Measurements from ENCODE around the gene ZNF549.

Gene ZNF549

DNA sequence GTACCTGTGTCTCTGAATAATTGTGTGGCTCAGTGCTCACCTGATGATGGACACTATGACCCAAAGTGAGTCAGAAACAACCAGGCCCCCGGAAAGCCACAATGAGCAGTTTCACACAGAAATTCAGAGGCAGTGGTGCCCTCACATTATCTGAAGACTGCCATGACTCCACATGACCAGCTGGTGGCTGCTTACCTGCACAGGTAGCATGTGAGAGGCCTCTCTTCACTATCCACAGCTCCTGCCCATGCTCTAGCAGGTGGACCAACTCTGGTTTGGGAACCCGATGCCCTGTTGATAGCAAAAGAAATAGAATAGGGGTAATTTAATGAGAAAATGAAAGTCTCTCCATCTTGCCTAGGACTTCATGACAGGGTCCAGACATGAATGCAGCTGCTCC is 25.3 kb downstream of the ZNF549 start (continued):
- TF ChIP-seq, protein P1, sequence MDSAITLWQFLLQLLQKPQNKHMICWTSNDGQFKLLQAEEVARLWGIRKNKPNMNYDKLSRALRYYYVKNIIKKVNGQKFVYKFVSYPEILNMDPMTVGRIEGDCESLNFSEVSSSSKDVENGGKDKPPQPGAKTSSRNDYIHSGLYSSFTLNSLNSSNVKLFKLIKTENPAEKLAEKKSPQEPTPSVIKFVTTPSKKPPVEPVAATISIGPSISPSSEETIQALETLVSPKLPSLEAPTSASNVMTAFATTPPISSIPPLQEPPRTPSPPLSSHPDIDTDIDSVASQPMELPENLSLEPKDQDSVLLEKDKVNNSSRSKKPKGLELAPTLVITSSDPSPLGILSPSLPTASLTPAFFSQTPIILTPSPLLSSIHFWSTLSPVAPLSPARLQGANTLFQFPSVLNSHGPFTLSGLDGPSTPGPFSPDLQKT (IDR thresholded peaks at IDR 0.05; ENCODE audit: borderline replicate concordance, low read depth, low read length) = no peak

- Histone ChIP-seq H3K9me3 (ENCODE audit: control insufficient read depth, insufficient read depth, low read depth, low read length) (peaks cover 4% of the 10 kb centered on the region; the same call in 1 of the 2 replicates), H3K36me3 (ENCODE audit: control insufficient read depth in 2 of 2, insufficient read depth in 1 of 2, low read length in 2 of 2) (peaks cover 37 to 54% of the 10 kb centered on the region in 2 experiments), H3K27ac (ENCODE audit: extremely low read depth, low read depth, low read length) (no peak overlapping the region), H3K4me3 (ENCODE audit: low read depth, low read length) (no peak overlapping the region), H3K4me1 (ENCODE audit: control insufficient read depth, insufficient read depth, low read length) (no peaks in the 10 kb centered on the region; the same call in 1 of the 2 replicates)
- TF ChIP-seq SCRT1 (tag by site-specific recombination; IDR thresholded peaks at IDR 0.05; ENCODE audit: borderline replicate concordance) = no peak
- no peak for TF ChIP-seq ZNF433 (tag by site-specific recombination; IDR thresholded peaks at IDR 0.05; ENCODE audit: low read depth)
- no peak for TF ChIP-seq ZNF692 (tag by site-specific recombination; IDR thresholded peaks at IDR 0.05)
- no peak for TF ChIP-seq GLI4 (tag by site-specific recombination; IDR thresholded peaks at IDR 0.05)
- TF ChIP-seq, protein P2, sequence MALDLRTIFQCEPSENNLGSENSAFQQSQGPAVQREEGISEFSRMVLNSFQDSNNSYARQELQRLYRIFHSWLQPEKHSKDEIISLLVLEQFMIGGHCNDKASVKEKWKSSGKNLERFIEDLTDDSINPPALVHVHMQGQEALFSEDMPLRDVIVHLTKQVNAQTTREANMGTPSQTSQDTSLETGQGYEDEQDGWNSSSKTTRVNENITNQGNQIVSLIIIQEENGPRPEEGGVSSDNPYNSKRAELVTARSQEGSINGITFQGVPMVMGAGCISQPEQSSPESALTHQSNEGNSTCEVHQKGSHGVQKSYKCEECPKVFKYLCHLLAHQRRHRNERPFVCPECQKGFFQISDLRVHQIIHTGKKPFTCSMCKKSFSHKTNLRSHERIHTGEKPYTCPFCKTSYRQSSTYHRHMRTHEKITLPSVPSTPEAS (tag by site-specific recombination; IDR thresholded peaks at IDR 0.05) = no peak
- no peak for TF ChIP-seq PRDM6 (tag by site-specific recombination; IDR thresholded peaks at IDR 0.05)
- no peak for TF ChIP-seq INSM2 (tag by site-specific recombination; IDR thresholded peaks at IDR 0.05)
- TF ChIP-seq ZBTB26 (tag by site-specific recombination; optimal IDR thresholded peaks at IDR 0.05) = no peak
- POLR2A ChIA-PET = no interaction called here
- CTCF ChIA-PET = interaction anchor here (0.6 kb wide), 1 partner anchor 1009 kb away, joined by 5 read pairs; no protein-coding TSS in a partner anchor
These were observed 30.5 kb downstream of the ZNF549 start for GRCh38 chr19:57557659-57558058.

DNA sequence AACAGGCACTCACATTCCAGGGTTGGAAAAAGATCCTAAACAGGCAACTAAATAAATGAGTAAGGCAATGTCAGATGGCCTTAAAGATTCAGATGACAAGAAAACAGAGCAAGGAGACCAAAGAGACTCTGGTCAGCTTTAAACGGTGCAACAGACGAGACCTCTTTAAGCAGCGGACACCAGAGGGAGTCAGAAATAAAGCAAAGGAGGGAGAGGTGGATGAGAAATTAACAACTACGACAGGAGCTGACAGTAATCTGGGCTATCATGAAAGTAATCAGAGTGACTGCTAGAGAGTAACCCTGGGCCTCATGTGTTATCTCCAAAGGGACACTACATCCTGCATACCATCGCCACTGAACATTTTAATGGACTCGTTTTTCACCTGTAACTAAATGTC is 31.4 kb downstream of the ZNF549 start:
- Histone ChIP-seq H3K4me3 (ENCODE audit: low read depth, low read length) (peak overlapping the region; percentile 69), H3K4me1 (ENCODE audit: control insufficient read depth, insufficient read depth, low read length) (no peaks in the 10 kb centered on the region; the same call in 1 of the 2 replicates), H3K9me3 (ENCODE audit: control insufficient read depth, insufficient read depth, low read depth, low read length) (peaks cover 6% of the 10 kb centered on the region; the same call in 1 of the 2 replicates), H3K27ac (ENCODE audit: extremely low read depth, low read depth, low read length) (no peak overlapping the region), H3K36me3 (ENCODE audit: control insufficient read depth in 2 of 2, insufficient read depth in 1 of 2, low read length in 2 of 2) (peaks cover 28 to 46% of the 10 kb centered on the region in 2 experiments)
- CTCF ChIA-PET = interaction anchor here (0.6 kb wide), 2 partner anchors 161 to 1010 kb away, joined by 3 to 5 read pairs; no protein-coding TSS in a partner anchor
- TF ChIP-seq SCRT2 (tag by site-specific recombination; IDR thresholded peaks at IDR 0.05) (peak; percentile 72; the same call in 1 of the 2 replicates), ZNF544 (tag by site-specific recombination; IDR thresholded peaks at IDR 0.05) (no peak)
- POLR2A ChIA-PET = interaction anchor here (0.6 to 1.0 kb wide), 3 partner anchors 10 to 196 kb away, joined by 3 to 4 read pairs (median 3); partner anchors contain the start of gene ZNF772
